BLaER1 treated with 17β-estradiol and CSF1 and Interleukin-3, amounts not matched to agents 10 nM and 100 nM (cell line): ENCODE measurements around the gene STAT5A.

Source experiments
- H3K27ac ChIP-seq, 11 experiments: shearing (Covaris generic); formaldehyde crosslinking; 2 replicates each; pipeline ENCODE4 v1.8.1; 2022
- H3K27me3 ChIP-seq, 11 experiments: shearing (Covaris generic); formaldehyde crosslinking; 2 replicates each; pipeline ENCODE4 v1.8.1; 2022
- H3K36me3 ChIP-seq, 11 experiments: shearing (Covaris generic); formaldehyde crosslinking; 2 replicates each; pipeline ENCODE4 v1.8.1; 2022
- H3K4me1 ChIP-seq, 10 experiments: shearing (Covaris generic); formaldehyde crosslinking; 2 replicates each; pipeline ENCODE4 v1.8.1; 2022
- H3K4me2 ChIP-seq, 11 experiments: shearing (Covaris generic); formaldehyde crosslinking; 2 replicates each; pipeline ENCODE4 v1.8.1; 2022
- H3K4me3 ChIP-seq, 10 experiments: shearing (Covaris generic); formaldehyde crosslinking; 2 replicates each; pipeline ENCODE4 v1.8.1; 2022
- H3K9ac ChIP-seq, 11 experiments: shearing (Covaris generic); formaldehyde crosslinking; 2 replicates each; pipeline ENCODE4 v1.8.1; 2022
- H3K9me3 ChIP-seq, 11 experiments: shearing (Covaris generic); formaldehyde crosslinking; replicated peaks in 1 of 11; 2 replicates each; pipeline ENCODE4 v1.8.1; 2022
- H4K20me1 ChIP-seq, 11 experiments: shearing (Covaris generic); formaldehyde crosslinking; 2 replicates each; pipeline ENCODE4 v1.8.1; 2022
- Cebpa-rat ChIP-seq, 11 experiments: shearing (Covaris generic); IDR thresholded peaks; 2 replicates each; pipeline ENCODE4 v1.8.1; 2022

STAT5A gene

GRCh38 chr17:42305543-42306384 is 17.5 kb downstream of the STAT5A start:
- TF ChIP-seq Cebpa-rat (IDR thresholded peaks at IDR 0.05): no peak
- H3K36me3 ChIP-seq: peaks cover 75 to 100% (median 97%) of the 10 kb centered on the region in 11 experiments
- H3K9ac ChIP-seq: no peak overlapping the region; a peak in 1 of 22 replicates
- H3K27ac ChIP-seq: 0 out of 22 replicates have a peak overlapping the region, but pooled peaks of 1 of the 11 experiments have one; percentile 5
- no peaks in the 10 kb centered on the region for H3K9me3 ChIP-seq
- peaks cover 1 to 10% (median 8%) of the 10 kb centered on the region in 10 experiments; a peak in 16 of 20 replicates for H3K4me1 ChIP-seq
- peaks cover 0 to 51% (median 0%) of the 10 kb centered on the region in 11 experiments; a peak in 7 of 22 replicates for H4K20me1 ChIP-seq
- no peaks in the 10 kb centered on the region for H3K27me3 ChIP-seq
- H3K4me3 ChIP-seq: no peak overlapping the region
- no peak overlapping the region for H3K4me2 ChIP-seq

GRCh38 chr17:42306385-42306667 is 18.0 kb downstream of the STAT5A start:
- peaks cover 7 to 16% (median 13%) of the 10 kb centered on the region in 10 experiments for H3K4me1 ChIP-seq
- no peak overlapping the region for H3K4me3 ChIP-seq
- H3K9ac ChIP-seq: no peak overlapping the region
- H4K20me1 ChIP-seq: peaks cover 0 to 55% (median 4%) of the 10 kb centered on the region in 11 experiments; a peak in 9 of 22 replicates
- TF ChIP-seq Cebpa-rat (IDR thresholded peaks at IDR 0.05): no peak
- H3K27me3 ChIP-seq: no peaks in the 10 kb centered on the region
- no peaks in the 10 kb centered on the region for H3K9me3 ChIP-seq
- H3K36me3 ChIP-seq: peaks cover 75 to 100% (median 97%) of the 10 kb centered on the region in 11 experiments
- no peak overlapping the region for H3K4me2 ChIP-seq
- no peak overlapping the region for H3K27ac ChIP-seq

- H3K4me2 ChIP-seq: no peak overlapping the region
- TF ChIP-seq Cebpa-rat (IDR thresholded peaks at IDR 0.05): no peak
- no peaks in the 10 kb centered on the region for H3K27me3 ChIP-seq
- H4K20me1 ChIP-seq: peaks cover 0 to 57% (median 6%) of the 10 kb centered on the region in 11 experiments; a peak in 13 of 22 replicates
- peaks cover 18 to 27% (median 24%) of the 10 kb centered on the region in 10 experiments for H3K4me1 ChIP-seq
- H3K27ac ChIP-seq: no peak overlapping the region
- no peaks in the 10 kb centered on the region for H3K9me3 ChIP-seq
- H3K4me3 ChIP-seq: no peak overlapping the region
- H3K9ac ChIP-seq: no peak overlapping the region
- H3K36me3 ChIP-seq: peaks cover 64 to 92% (median 86%) of the 10 kb centered on the region in 11 experiments
These were observed 19.1 kb downstream of the STAT5A start for GRCh38 chr17:42307362-42307927.

- H3K36me3 ChIP-seq: peaks cover 55 to 85% (median 78%) of the 10 kb centered on the region in 11 experiments
- no peak overlapping the region for H3K4me3 ChIP-seq
- no peak overlapping the region for H3K4me2 ChIP-seq
- H3K27me3 ChIP-seq: no peaks in the 10 kb centered on the region; a peak in 1 of 22 replicates
- H3K9me3 ChIP-seq: no peaks in the 10 kb centered on the region
- peaks cover 0 to 65% (median 6%) of the 10 kb centered on the region in 11 experiments; a peak in 13 of 22 replicates for H4K20me1 ChIP-seq
- TF ChIP-seq Cebpa-rat (IDR thresholded peaks at IDR 0.05): no peak
- H3K4me1 ChIP-seq: peaks cover 28 to 35% (median 32%) of the 10 kb centered on the region in 10 experiments
- H3K9ac ChIP-seq: no peak overlapping the region
- no peak overlapping the region for H3K27ac ChIP-seq
These were observed 20.1 kb downstream of the STAT5A start for GRCh38 chr17:42308446-42308845.

GRCh38 chr17:42309142-42309541 is 20.8 kb downstream of the STAT5A start:
- no peak overlapping the region for H3K9ac ChIP-seq

GRCh38 chr17:42309986-42310786 is 21.9 kb downstream of the STAT5A start:
- Histone ChIP-seq H3K4me3 (no peak overlapping the region), H4K20me1 (peaks cover 0 to 64% (median 8%) of the 10 kb centered on the region in 11 experiments; a peak in 14 of 22 replicates), H3K27me3 (no peaks in the 10 kb centered on the region; a peak in 1 of 22 replicates), H3K9me3 (no peaks in the 10 kb centered on the region), H3K36me3 (peaks cover 51 to 77% (median 68%) of the 10 kb centered on the region in 11 experiments), H3K4me2 (peak overlapping the region in 1 of 11 experiments; percentile 84; a peak in 2 of 22 replicates), H3K9ac (peak overlapping the region in 2 of 11 experiments; percentile 15 to 61; a peak in 1 of 22 replicates), H3K27ac (no peak overlapping the region), H3K4me1 (peaks cover 44 to 52% (median 49%) of the 10 kb centered on the region in 10 experiments)
- TF ChIP-seq Cebpa-rat (IDR thresholded peaks at IDR 0.05): no peak

More at GRCh38 chr17:42309142-42309541, 20.8 kb downstream of the STAT5A start:
- Histone ChIP-seq H3K36me3 (peaks cover 56 to 85% (median 78%) of the 10 kb centered on the region in 11 experiments), H3K4me1 (peaks cover 33 to 42% (median 39%) of the 10 kb centered on the region in 10 experiments), H3K4me2 (no peak overlapping the region), H3K27ac (no peak overlapping the region), H3K9me3 (no peaks in the 10 kb centered on the region), H3K27me3 (no peaks in the 10 kb centered on the region; a peak in 1 of 22 replicates), H4K20me1 (peaks cover 0 to 63% (median 8%) of the 10 kb centered on the region in 11 experiments; a peak in 13 of 22 replicates), H3K4me3 (no peak overlapping the region)
- no peak for TF ChIP-seq Cebpa-rat (IDR thresholded peaks at IDR 0.05)

- H3K9me3 ChIP-seq: no peaks in the 10 kb centered on the region
- H3K4me1 ChIP-seq: peaks cover 50 to 58% (median 55%) of the 10 kb centered on the region in 10 experiments
- peaks cover 0 to 68% (median 8%) of the 10 kb centered on the region in 11 experiments; a peak in 14 of 22 replicates for H4K20me1 ChIP-seq
- peaks cover 51 to 72% (median 66%) of the 10 kb centered on the region in 11 experiments for H3K36me3 ChIP-seq
- no peak for TF ChIP-seq Cebpa-rat (IDR thresholded peaks at IDR 0.05)
- no peak overlapping the region for H3K4me3 ChIP-seq
- H3K9ac ChIP-seq: peak overlapping the region in 7 of 11 experiments; percentile 34 to 61 (median 49); a peak in 6 of 22 replicates
- peak overlapping the region in 8 of 11 experiments; percentile 6 to 64 (median 37); a peak in 9 of 22 replicates for H3K27ac ChIP-seq
- no peaks in the 10 kb centered on the region; a peak in 1 of 22 replicates for H3K27me3 ChIP-seq
- H3K4me2 ChIP-seq: peak overlapping the region in 10 of 11 experiments; percentile 73 to 94 (median 84); a peak in 18 of 22 replicates
These were observed 22.5 kb downstream of the STAT5A start for GRCh38 chr17:42310787-42311215.
